Measurements from ENCODE around the gene SHKBP1. TPM values are rescaled to one million over a fixed set of nuclear protein-coding genes. Genes with fewer than 3 reads are reported as not detected.
A peak's percentile ranks its signal among the peaks of the same experiment; 100 is the strongest.

Gene SHKBP1
- total RNA-seq, 2 donors from 2014 or later = 53.6 to 87.8 TPM

- Histone ChIP-seq H3K4me3 (peak overlapping the region; percentile 14), H3K9me3 (no peaks in the 10 kb centered on the region), H3K4me1 (peaks cover 9% of the 10 kb centered on the region), H3K27me3 (peaks cover 41% of the 10 kb centered on the region), H3K9ac (ENCODE audit: low read depth in 2 of 2, low read length in 2 of 2) (no peak overlapping the region), H3K27ac (no peak overlapping the region), H3K36me3 (no peaks in the 10 kb centered on the region)
- intact Hi-C loops (cut with DNase I) = loop anchor here (5.0 kb wide), 2 partner anchors 49 to 69 kb away; no protein-coding TSS in a partner anchor
- peak; percentile 54 for DNase-seq
- TF ChIP-seq CTCF (IDR thresholded peaks at IDR 0.05) = no peak
Observed at GRCh38 chr19:40596608-40597328, 20.1 kb downstream of the SHKBP1 start.

- Histone ChIP-seq H3K4me3 (peak overlapping the region; percentile 14), H3K9me3 (no peaks in the 10 kb centered on the region), H3K36me3 (no peaks in the 10 kb centered on the region), H3K27ac (no peak overlapping the region), H3K27me3 (peaks cover 41% of the 10 kb centered on the region), H3K4me1 (peaks cover 12% of the 10 kb centered on the region), H3K9ac (ENCODE audit: low read depth in 2 of 2, low read length in 2 of 2) (no peak overlapping the region)
- no peak for TF ChIP-seq CTCF (IDR thresholded peaks at IDR 0.05)
- DNase-seq = no peak
- intact Hi-C loops (cut with DNase I) = loop anchor here (5.0 kb wide), 2 partner anchors 50 to 70 kb away; no protein-coding TSS in a partner anchor
Observed at GRCh38 chr19:40597329-40597838, 20.7 kb downstream of the SHKBP1 start.

- peaks cover 22% of the 10 kb centered on the region for H3K4me1 ChIP-seq
- intact Hi-C loops (cut with DNase I) = loop anchor here (5.0 kb wide), 2 partner anchors 51 to 71 kb away; no protein-coding TSS in a partner anchor
- DNase-seq = peak; percentile 92
- no peaks in the 10 kb centered on the region for H3K9me3 ChIP-seq
- no peak overlapping the region for H3K4me3 ChIP-seq
- no peaks in the 10 kb centered on the region for H3K36me3 ChIP-seq
- peaks cover 41% of the 10 kb centered on the region for H3K27me3 ChIP-seq
- no peak overlapping the region for H3K27ac ChIP-seq
- TF ChIP-seq CTCF (IDR thresholded peaks at IDR 0.05) = peak; percentile 98
- no peak overlapping the region for H3K9ac ChIP-seq (ENCODE audit: low read depth in 2 of 2, low read length in 2 of 2)
Observed at GRCh38 chr19:40598121-40598917, 21.6 kb downstream of the SHKBP1 start.

GRCh38 chr19:40598918-40599307 is 22.2 kb downstream of the SHKBP1 start:
- intact Hi-C loops (cut with DNase I) = loop anchor here (5.0 kb wide), 2 partner anchors 52 to 72 kb away; no protein-coding TSS in a partner anchor

More at GRCh38 chr19:40598918-40599307, 22.2 kb downstream of the SHKBP1 start:
- no peak for DNase-seq
- Histone ChIP-seq H3K9me3 (no peaks in the 10 kb centered on the region), H3K27me3 (peaks cover 41% of the 10 kb centered on the region), H3K4me1 (peaks cover 23% of the 10 kb centered on the region), H3K9ac (ENCODE audit: low read depth in 2 of 2, low read length in 2 of 2) (peak overlapping the region; percentile 20 to 40), H3K36me3 (no peaks in the 10 kb centered on the region), H3K27ac (peak overlapping the region; percentile 24), H3K4me3 (no peak overlapping the region)
- no peak for TF ChIP-seq CTCF (IDR thresholded peaks at IDR 0.05)

Data from colonic mucosa (tissue), 4 donors.